ENCODE data around the gene VTI1B.

Gene VTI1B

DNA sequence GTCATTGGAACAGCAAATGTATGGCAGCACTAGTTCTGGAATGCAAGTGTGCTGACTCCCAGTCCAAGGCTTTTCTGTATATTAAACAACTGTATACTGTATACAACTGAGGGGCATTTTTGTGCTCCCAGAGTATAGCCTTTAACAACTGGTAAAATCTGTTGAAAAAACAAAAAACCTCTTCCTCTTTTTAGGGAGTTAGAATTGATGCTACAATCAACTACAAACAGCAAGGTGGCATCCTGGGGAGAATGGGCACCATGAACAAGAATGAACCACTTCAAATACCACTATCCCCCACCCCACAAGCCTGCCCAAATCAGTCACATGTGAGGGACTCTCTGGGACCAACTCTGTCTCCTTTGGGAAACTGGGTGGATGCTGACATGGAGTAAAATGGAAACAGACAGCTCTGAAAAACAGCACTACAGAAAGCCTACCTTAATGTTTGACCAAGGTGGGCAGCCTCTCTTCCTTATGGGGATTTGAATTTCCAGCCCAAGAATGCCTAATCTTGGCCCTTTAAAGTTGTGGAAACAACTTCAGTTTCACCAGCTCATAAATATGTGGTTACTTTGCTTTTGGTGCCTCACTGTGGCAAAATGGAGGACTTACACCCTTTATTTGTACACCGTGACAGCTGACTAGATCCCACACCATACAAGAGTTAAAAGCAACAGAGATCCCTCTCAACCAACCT lies 7.5 kb downstream of the VTI1B start:
- H4K8ac ChIP-seq (ENCODE audit: low read depth, low read length) = no peak overlapping the region
- H3K4me3 ChIP-seq (ENCODE audit: low read length) = no peak overlapping the region
- H2BK120ac ChIP-seq (ENCODE audit: low read depth, low read length) = no peak overlapping the region
- H3K18ac ChIP-seq (ENCODE audit: low read length) = no peak overlapping the region
- no peak overlapping the region for H3K4me2 ChIP-seq (ENCODE audit: low read length)
- no peak overlapping the region for H4K5ac ChIP-seq (ENCODE audit: low read length)
- no CpG with 5 or more reads among the region's 1 CpG for WGBS (ENCODE audit: extremely low coverage, insufficient coverage, low lambda C conversion rate)
- no peaks in the 10 kb centered on the region for H3K4me1 ChIP-seq (ENCODE audit: control insufficient read depth, low read depth, low read length)
- peaks cover 17% of the 10 kb centered on the region for H3K79me1 ChIP-seq (ENCODE audit: low read length)
- no peak overlapping the region for H2BK5ac ChIP-seq (ENCODE audit: low read length)
- no peaks in the 10 kb centered on the region for H3K36me3 ChIP-seq (ENCODE audit: control insufficient read depth, insufficient read depth, low read length)
- H3K23ac ChIP-seq (ENCODE audit: low read length) = no peak overlapping the region
- H3K27ac ChIP-seq (ENCODE audit: low read depth, low read length) = no peak overlapping the region
- H3K56ac ChIP-seq (ENCODE audit: low read length) = no peak overlapping the region
- peak; percentile 73 for DNase-seq
- no peak overlapping the region for H2BK15ac ChIP-seq (replicated peaks; ENCODE audit: low read depth)
- no peak overlapping the region for H3K4ac ChIP-seq (ENCODE audit: low read depth, low read length)
- no peak overlapping the region for H3K9ac ChIP-seq (ENCODE audit: low read length)
- no peak overlapping the region for H2AK5ac ChIP-seq (ENCODE audit: low read length)
- H3K79me2 ChIP-seq (ENCODE audit: control insufficient read depth, insufficient read depth, low read length) = peaks cover 22% of the 10 kb centered on the region
- H3K27me3 ChIP-seq (ENCODE audit: insufficient read depth, low read length, poor library complexity) = no peaks in the 10 kb centered on the region

- Histone ChIP-seq H3K27ac (ENCODE audit: low read depth, low read length) (no peak overlapping the region), H2AK5ac (ENCODE audit: low read length) (no peak overlapping the region), H3K56ac (ENCODE audit: low read length) (no peak overlapping the region), H4K8ac (ENCODE audit: low read depth, low read length) (no peak overlapping the region), H3K9ac (ENCODE audit: low read length) (no peak overlapping the region), H3K18ac (ENCODE audit: low read length) (no peak overlapping the region), H3K4me2 (ENCODE audit: low read length) (no peak overlapping the region), H3K79me1 (ENCODE audit: low read length) (peaks cover 15% of the 10 kb centered on the region), H4K5ac (ENCODE audit: low read length) (no peak overlapping the region), H3K36me3 (ENCODE audit: control insufficient read depth, insufficient read depth, low read length) (no peaks in the 10 kb centered on the region), H2BK5ac (ENCODE audit: low read length) (no peak overlapping the region), H3K4me1 (ENCODE audit: control insufficient read depth, low read depth, low read length) (no peaks in the 10 kb centered on the region), H3K79me2 (ENCODE audit: control insufficient read depth, insufficient read depth, low read length) (peaks cover 20% of the 10 kb centered on the region), H2BK120ac (ENCODE audit: low read depth, low read length) (no peak overlapping the region), H3K4me3 (ENCODE audit: low read length) (no peak overlapping the region), H3K4ac (ENCODE audit: low read depth, low read length) (no peak overlapping the region), H3K27me3 (ENCODE audit: insufficient read depth, low read length, poor library complexity) (no peaks in the 10 kb centered on the region), H3K23ac (ENCODE audit: low read length) (no peak overlapping the region), H2BK15ac (replicated peaks; ENCODE audit: low read depth) (no peak overlapping the region)
- no CpG with 5 or more reads among the region's 2 CpGs for WGBS (ENCODE audit: extremely low coverage, insufficient coverage, low lambda C conversion rate)
- DNase-seq = no peak
Measured at GRCh38 chr14:67665868-67666267, 8.6 kb downstream of the VTI1B start.

- Histone ChIP-seq H3K23ac (ENCODE audit: low read length) (no peak overlapping the region), H4K5ac (ENCODE audit: low read length) (no peak overlapping the region), H4K8ac (ENCODE audit: low read depth, low read length) (no peak overlapping the region), H3K27ac (ENCODE audit: low read depth, low read length) (no peak overlapping the region), H3K4ac (ENCODE audit: low read depth, low read length) (no peak overlapping the region), H2BK5ac (ENCODE audit: low read length) (no peak overlapping the region), H2BK15ac (replicated peaks; ENCODE audit: low read depth) (no peak overlapping the region), H3K56ac (ENCODE audit: low read length) (no peak overlapping the region), H3K36me3 (ENCODE audit: control insufficient read depth, insufficient read depth, low read length) (no peaks in the 10 kb centered on the region), H3K9ac (ENCODE audit: low read length) (no peak overlapping the region), H3K4me2 (ENCODE audit: low read length) (no peak overlapping the region), H3K4me3 (ENCODE audit: low read length) (no peak overlapping the region), H3K79me2 (ENCODE audit: control insufficient read depth, insufficient read depth, low read length) (peaks cover 12% of the 10 kb centered on the region), H3K18ac (ENCODE audit: low read length) (no peak overlapping the region), H3K4me1 (ENCODE audit: control insufficient read depth, low read depth, low read length) (no peaks in the 10 kb centered on the region), H2AK5ac (ENCODE audit: low read length) (no peak overlapping the region), H3K27me3 (ENCODE audit: insufficient read depth, low read length, poor library complexity) (no peaks in the 10 kb centered on the region), H3K79me1 (ENCODE audit: low read length) (peaks cover 13% of the 10 kb centered on the region), H2BK120ac (ENCODE audit: low read depth, low read length) (no peak overlapping the region)
- WGBS (ENCODE audit: extremely low coverage, insufficient coverage, low lambda C conversion rate) = no CpG with 5 or more reads among the region's 4 CpGs
- no peak for DNase-seq
Measured at GRCh38 chr14:67663633-67664032, 10.8 kb downstream of the VTI1B start.

DNA sequence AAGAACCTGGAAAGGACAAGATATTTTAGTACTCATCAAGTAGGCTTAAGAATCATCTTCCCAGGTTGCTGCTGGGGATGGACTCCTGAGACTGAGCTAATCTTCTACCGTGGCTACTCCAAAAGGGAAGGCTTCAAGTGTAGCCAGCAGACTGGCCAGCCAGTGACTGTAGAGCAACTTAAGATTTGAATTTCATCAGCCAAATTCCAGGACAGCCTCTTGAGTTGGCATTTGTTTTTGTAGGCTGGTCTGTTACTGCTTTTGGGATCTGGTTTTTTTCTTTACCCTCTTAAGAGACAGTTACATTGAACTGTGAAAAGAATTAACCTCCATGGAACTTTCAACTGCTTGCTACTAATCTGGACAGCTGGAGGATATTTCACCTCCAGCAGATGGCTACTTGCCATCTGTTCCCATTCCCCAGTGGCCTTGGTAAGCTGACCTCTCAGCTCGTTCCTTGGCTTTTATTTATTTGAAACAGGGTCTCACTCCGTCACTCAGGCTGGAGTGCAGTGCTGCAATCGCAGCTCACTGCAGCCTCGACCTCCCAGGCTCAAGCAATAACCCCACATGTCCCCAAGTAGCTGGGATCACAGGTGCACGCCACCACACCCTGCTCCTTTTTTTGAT lies 20.7 kb downstream of the VTI1B start:
- no peak overlapping the region for H3K56ac ChIP-seq (ENCODE audit: low read length)
- no peak overlapping the region for H2BK120ac ChIP-seq (ENCODE audit: low read depth, low read length)
- no peaks in the 10 kb centered on the region for H3K79me1 ChIP-seq (ENCODE audit: low read length)
- no peak overlapping the region for H4K8ac ChIP-seq (ENCODE audit: low read depth, low read length)
- H3K23ac ChIP-seq (ENCODE audit: low read length) = no peak overlapping the region
- H3K4me3 ChIP-seq (ENCODE audit: low read length) = no peak overlapping the region
- H3K4ac ChIP-seq (ENCODE audit: low read depth, low read length) = no peak overlapping the region
- no peak overlapping the region for H3K9ac ChIP-seq (ENCODE audit: low read length)
- H3K79me2 ChIP-seq (ENCODE audit: control insufficient read depth, insufficient read depth, low read length) = no peaks in the 10 kb centered on the region
- no peak overlapping the region for H4K5ac ChIP-seq (ENCODE audit: low read length)
- H3K27ac ChIP-seq (ENCODE audit: low read depth, low read length) = peak overlapping the region; percentile 54
- H3K36me3 ChIP-seq (ENCODE audit: control insufficient read depth, insufficient read depth, low read length) = peaks cover 9% of the 10 kb centered on the region
- no peak overlapping the region for H2BK5ac ChIP-seq (ENCODE audit: low read length)
- no peak overlapping the region for H3K18ac ChIP-seq (ENCODE audit: low read length)
- no peak overlapping the region for H3K4me2 ChIP-seq (ENCODE audit: low read length)
- WGBS (ENCODE audit: extremely low coverage, insufficient coverage, low lambda C conversion rate) = no CpG with 5 or more reads among the region's 6 CpGs
- DNase-seq = peak; percentile 78
- no peak overlapping the region for H2AK5ac ChIP-seq (ENCODE audit: low read length)
- no peaks in the 10 kb centered on the region for H3K4me1 ChIP-seq (ENCODE audit: control insufficient read depth, low read depth, low read length)
- H3K27me3 ChIP-seq (ENCODE audit: insufficient read depth, low read length, poor library complexity) = no peaks in the 10 kb centered on the region
- no peak overlapping the region for H2BK15ac ChIP-seq (replicated peaks; ENCODE audit: low read depth)

GRCh38 chr14:67652189-67652588 lies 22.2 kb downstream of the VTI1B start:
- no peak overlapping the region for H4K5ac ChIP-seq (ENCODE audit: low read length)
- H3K79me1 ChIP-seq (ENCODE audit: low read length) = no peaks in the 10 kb centered on the region
- no peak overlapping the region for H3K27ac ChIP-seq (ENCODE audit: low read depth, low read length)
- no peak overlapping the region for H2AK5ac ChIP-seq (ENCODE audit: low read length)
- H3K4me1 ChIP-seq (ENCODE audit: control insufficient read depth, low read depth, low read length) = no peaks in the 10 kb centered on the region
- H3K79me2 ChIP-seq (ENCODE audit: control insufficient read depth, insufficient read depth, low read length) = no peaks in the 10 kb centered on the region
- no peak overlapping the region for H3K4ac ChIP-seq (ENCODE audit: low read depth, low read length)
- H2BK15ac ChIP-seq (replicated peaks; ENCODE audit: low read depth) = no peak overlapping the region
- no peaks in the 10 kb centered on the region for H3K27me3 ChIP-seq (ENCODE audit: insufficient read depth, low read length, poor library complexity)
- peaks cover 9% of the 10 kb centered on the region for H3K36me3 ChIP-seq (ENCODE audit: control insufficient read depth, insufficient read depth, low read length)
- no peak overlapping the region for H4K8ac ChIP-seq (ENCODE audit: low read depth, low read length)
- DNase-seq = no peak
- H3K23ac ChIP-seq (ENCODE audit: low read length) = no peak overlapping the region
- no peak overlapping the region for H3K56ac ChIP-seq (ENCODE audit: low read length)
- H2BK120ac ChIP-seq (ENCODE audit: low read depth, low read length) = no peak overlapping the region
- H3K18ac ChIP-seq (ENCODE audit: low read length) = no peak overlapping the region
- H2BK5ac ChIP-seq (ENCODE audit: low read length) = no peak overlapping the region
- no CpG with 5 or more reads among the region's 1 CpG for WGBS (ENCODE audit: extremely low coverage, insufficient coverage, low lambda C conversion rate)
- no peak overlapping the region for H3K9ac ChIP-seq (ENCODE audit: low read length)
- no peak overlapping the region for H3K4me3 ChIP-seq (ENCODE audit: low read length)
- no peak overlapping the region for H3K4me2 ChIP-seq (ENCODE audit: low read length)
